Naive thymus-derived CD8-positive, alpha-beta T cell (primary cell): ENCODE data around the gene NTM. TPM values are rescaled to one million over a fixed set of nuclear protein-coding genes. Genes with fewer than 3 reads are reported as not detected.

Experiments
- ATAC-seq, 2 donors: fragments of 150-1000 bp; cut with Tn5 transposase in 1 of 2; sonication (Bioruptor Pico), chemical (Tn5 transposase) in 1 of 2; 1 replicate in 1 of 2; 2 replicates in 1 of 2; pipeline ENCODE4 v1.10.0; 2021; ENCODE audit warnings: mild to moderate bottlenecking in 2 of 2, moderate library complexity in 2 of 2
- POLR2A ChIA-PET: fragments of 350-600 bp; sonication (Branson Sonifier 250); formaldehyde crosslinking; loops from one replicate; lab custom pipeline; 2021; ENCODE audit warnings: antibody characterized with exemption; lab: Charles Lee
- DNase-seq, 10 donors: peaks; one replicate each; pipeline versions ENCODE4 v3.0.0 to v3.0.0-alpha.2; 2020 to 2022
- H3K27ac Mint-ChIP-seq, 10 donors: one replicate each; pipeline ENCODE4 v1.8.0; 2020 to 2022; ENCODE audit warnings: mild to moderate bottlenecking in 10 of 10, mixed read lengths in 10 of 10, moderate library complexity in 4 of 10, inconsistent platforms in 1 of 10
- H3K27me3 Mint-ChIP-seq, 5 donors: one replicate each; pipeline ENCODE4 v1.8.0; 2021 to 2022; ENCODE audit warnings: mixed read lengths in 5 of 5
- H3K36me3 Mint-ChIP-seq, 3 donors: one replicate each; pipeline ENCODE4 v1.8.0; 2020 to 2022; ENCODE audit warnings: mixed read lengths in 3 of 3, mild to moderate bottlenecking in 2 of 3, inconsistent platforms in 1 of 3
- H3K4me1 Mint-ChIP-seq, 4 donors: one replicate each; pipeline ENCODE4 v1.8.0; 2021 to 2022; ENCODE audit warnings: mixed read lengths in 4 of 4
- H3K4me3 Mint-ChIP-seq, 10 donors: one replicate each; pipeline ENCODE4 v1.8.0; 2020 to 2022; ENCODE audit warnings: mild to moderate bottlenecking in 10 of 10, mixed read lengths in 10 of 10, moderate library complexity in 6 of 10, inconsistent platforms in 1 of 10
- H3K9me3 Mint-ChIP-seq, 9 donors: one replicate each; pipeline ENCODE4 v1.8.0; 2020 to 2022; ENCODE audit warnings: mixed read lengths in 9 of 9, mild to moderate bottlenecking in 3 of 9, inconsistent platforms in 1 of 9, moderate library complexity in 1 of 9
- polyA plus RNA-seq, 3 donors: library from polyadenylated mRNA; unstranded; fragments of 300-500 nt; fragmentation: Illumina TruSeq; gene quantifications; one replicate each; pipeline ENCODE4 v1.2.3, GENCODE V29; 2021
- total RNA-seq, 8 experiments: library from RNA in 2 of 8; stranded (reverse) in 2 of 8; gene quantifications; one replicate each; pipeline ENCODE4 v1.2.3 and lab custom pipeline; 2021 to 2026

NTM gene
- total and polyA plus RNA-seq, 5 experiments from 2014 or later = not detected

DNA sequence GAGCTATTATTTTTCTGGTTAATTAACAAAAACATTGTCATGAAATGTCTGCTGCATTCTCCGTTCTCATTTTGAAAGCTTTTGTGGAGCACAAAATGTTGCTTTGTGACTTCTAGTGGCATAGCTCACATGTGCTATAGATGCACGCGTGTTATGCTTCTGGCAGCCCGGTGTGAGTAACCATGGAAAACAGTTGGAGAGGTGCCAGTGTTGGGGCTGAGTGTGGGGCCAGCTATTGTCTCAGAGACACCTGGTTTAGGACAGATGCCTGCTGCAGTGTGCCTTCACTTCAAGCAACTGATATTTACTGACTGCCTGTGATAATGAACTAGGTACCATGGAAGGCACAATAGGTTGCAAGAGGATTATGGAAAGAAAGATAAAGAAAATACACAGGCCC, 760.6 kb downstream of the NTM start:
- POLR2A ChIA-PET = no interaction called here
- ATAC-seq (no peak), DNase-seq (no peak)
- Mint-ChIP-seq H3K9me3 (no peaks in the 10 kb centered on the region), H3K27ac (no peak overlapping the region), H3K4me3 (no peak overlapping the region), H3K27me3 (peaks cover 0 to 7% (median 2%) of the 10 kb centered on the region in 5 donors), H3K4me1 (no peaks in the 10 kb centered on the region), H3K36me3 (no peaks in the 10 kb centered on the region)

DNA sequence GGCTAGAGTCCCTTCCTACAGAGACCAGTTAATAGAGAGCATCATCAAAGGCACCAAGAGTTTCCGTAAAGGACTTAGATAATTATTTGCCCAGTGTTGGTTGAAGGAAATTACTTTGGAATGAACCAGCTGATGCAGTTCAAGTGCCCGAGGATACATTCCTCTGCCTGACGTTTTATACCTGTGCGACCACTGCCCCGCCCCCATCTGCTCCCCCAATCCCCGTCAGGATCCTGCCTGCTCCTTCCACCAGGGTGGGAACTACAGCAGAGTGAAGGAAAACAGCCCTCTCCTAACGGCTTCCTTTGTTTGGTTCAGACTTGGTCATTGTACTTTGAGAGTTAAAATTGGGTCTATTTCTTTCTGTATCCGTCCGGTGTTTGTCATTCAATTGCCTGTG, 761.5 kb downstream of the NTM start:
- DNase-seq (no peak), ATAC-seq (no peak)
- Mint-ChIP-seq H3K9me3 (peaks cover 0 to 1% (median 0%) of the 10 kb centered on the region in 9 donors), H3K27me3 (peaks cover 0 to 12% (median 5%) of the 10 kb centered on the region in 5 donors), H3K36me3 (no peaks in the 10 kb centered on the region), H3K27ac (no peak overlapping the region), H3K4me1 (no peaks in the 10 kb centered on the region), H3K4me3 (no peak overlapping the region)
- POLR2A ChIA-PET = no interaction called here

DNA sequence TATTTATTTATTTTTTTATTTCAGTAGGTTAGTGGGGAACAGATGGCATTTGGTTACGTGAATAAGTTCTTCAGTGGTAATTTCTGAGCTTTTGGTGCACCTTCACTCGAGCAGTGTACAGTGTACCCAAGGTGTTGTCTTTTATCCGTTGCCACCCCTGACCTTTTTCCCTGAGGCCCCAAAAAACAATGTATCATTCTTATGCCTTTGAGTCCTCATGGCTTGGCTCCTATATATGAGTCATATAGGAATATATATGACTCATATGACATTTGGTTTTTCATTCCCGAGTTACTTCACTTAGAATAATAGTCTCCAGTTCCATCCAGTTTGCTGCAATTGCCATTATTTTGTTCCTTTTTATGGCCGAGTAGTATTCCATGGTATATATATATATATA, 763.9 kb downstream of the NTM start:
- POLR2A ChIA-PET = no interaction called here
- Mint-ChIP-seq H3K27ac (no peak overlapping the region), H3K9me3 (peaks cover 0 to 3% (median 0%) of the 10 kb centered on the region in 9 donors), H3K36me3 (no peaks in the 10 kb centered on the region), H3K27me3 (peaks cover 0 to 15% (median 4%) of the 10 kb centered on the region in 5 donors), H3K4me3 (no peak overlapping the region), H3K4me1 (no peaks in the 10 kb centered on the region)
- DNase-seq (no peak), ATAC-seq (no peak)

DNA sequence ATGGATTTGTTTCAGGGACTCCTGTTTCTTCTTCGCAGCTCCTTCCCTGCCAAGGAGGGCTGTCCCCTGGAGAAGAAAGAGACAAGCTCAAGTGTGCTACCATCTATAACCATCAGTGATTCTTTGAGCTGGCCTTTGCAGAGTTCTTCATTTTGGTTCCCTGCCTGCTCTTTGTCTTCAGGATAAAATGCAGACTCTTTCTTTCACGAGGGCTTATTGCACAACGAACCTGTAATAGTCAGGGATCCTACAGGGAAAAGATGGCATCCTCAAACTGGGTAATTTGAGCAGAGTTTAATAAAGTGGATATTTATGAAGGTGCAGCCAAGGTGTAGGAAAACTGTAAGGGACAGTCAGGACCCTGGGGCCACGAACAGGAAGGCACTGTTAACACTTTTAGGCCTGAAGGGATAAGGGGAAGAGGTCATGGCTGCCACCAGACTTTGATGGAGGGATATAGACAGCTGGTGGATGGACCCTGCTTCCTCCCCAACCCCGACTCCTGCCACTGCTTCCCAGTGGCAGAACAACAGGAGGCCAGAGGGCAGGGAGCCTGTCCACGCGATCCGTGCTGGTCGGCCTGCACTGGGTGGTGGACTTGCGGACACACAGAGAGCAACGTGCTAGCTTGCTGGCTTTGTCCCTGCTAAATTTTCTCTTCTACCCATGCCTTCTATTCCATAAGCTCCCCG, 767.0 kb downstream of the NTM start:
- Mint-ChIP-seq H3K4me1 (no peaks in the 10 kb centered on the region), H3K36me3 (no peaks in the 10 kb centered on the region), H3K27ac (no peak overlapping the region), H3K4me3 (no peak overlapping the region), H3K27me3 (peaks cover 0 to 12% (median 3%) of the 10 kb centered on the region in 5 donors), H3K9me3 (peaks cover 0 to 3% (median 0%) of the 10 kb centered on the region in 9 donors)
- DNase-seq = no peak
- no peak for ATAC-seq
- POLR2A ChIA-PET = no interaction called here

DNA sequence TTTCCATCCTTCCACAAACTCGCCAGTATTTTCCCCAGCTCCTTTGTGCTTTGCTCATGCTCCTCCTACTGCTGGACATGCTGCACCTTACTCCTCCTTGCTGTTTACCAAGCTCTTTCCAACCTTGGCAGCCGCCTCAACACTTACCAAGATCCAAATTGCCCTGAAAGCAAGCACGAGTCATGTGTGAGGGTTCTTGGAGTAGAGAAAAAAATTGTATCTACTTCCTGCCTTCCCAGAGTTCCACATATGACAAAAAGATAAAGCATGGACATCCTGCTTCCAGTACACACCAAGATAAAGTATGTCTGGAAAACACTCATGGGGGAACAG, 767.5 kb downstream of the NTM start:
- Mint-ChIP-seq H3K27ac (no peak overlapping the region), H3K4me3 (no peak overlapping the region), H3K27me3 (peaks cover 0 to 12% (median 3%) of the 10 kb centered on the region in 5 donors), H3K36me3 (no peaks in the 10 kb centered on the region), H3K9me3 (peaks cover 0 to 3% (median 0%) of the 10 kb centered on the region in 9 donors), H3K4me1 (no peaks in the 10 kb centered on the region)
- no peak for DNase-seq
- no peak for ATAC-seq
- POLR2A ChIA-PET = no interaction called here

DNA sequence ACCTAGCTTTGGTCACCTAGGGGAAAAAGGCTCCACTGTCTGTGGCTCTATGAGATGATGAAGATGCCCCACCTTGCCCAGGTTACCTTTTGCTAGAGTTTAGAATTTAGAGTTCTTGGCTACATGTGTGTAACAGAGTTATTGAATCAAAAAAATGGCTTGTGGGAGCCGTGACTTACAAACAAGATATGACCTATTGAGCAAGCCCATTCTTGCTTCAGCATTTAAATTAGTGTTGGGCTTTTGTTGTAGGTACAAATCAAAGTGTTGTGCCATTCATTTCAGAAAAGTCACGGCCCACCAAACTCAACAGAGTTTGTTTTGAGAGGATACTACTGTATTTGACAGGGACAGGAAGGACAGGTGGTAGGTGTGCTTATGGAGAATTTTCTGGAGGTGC, 768.8 kb downstream of the NTM start:
- H3K36me3 Mint-ChIP-seq = no peaks in the 10 kb centered on the region
- H3K27ac Mint-ChIP-seq = no peak overlapping the region
- POLR2A ChIA-PET = no interaction called here
- DNase-seq = no peak
- H3K4me3 Mint-ChIP-seq = no peak overlapping the region
- peaks cover 0 to 3% (median 0%) of the 10 kb centered on the region in 9 donors for H3K9me3 Mint-ChIP-seq
- no peak for ATAC-seq
- H3K4me1 Mint-ChIP-seq = no peaks in the 10 kb centered on the region
- peaks cover 0 to 12% (median 3%) of the 10 kb centered on the region in 5 donors for H3K27me3 Mint-ChIP-seq

DNA sequence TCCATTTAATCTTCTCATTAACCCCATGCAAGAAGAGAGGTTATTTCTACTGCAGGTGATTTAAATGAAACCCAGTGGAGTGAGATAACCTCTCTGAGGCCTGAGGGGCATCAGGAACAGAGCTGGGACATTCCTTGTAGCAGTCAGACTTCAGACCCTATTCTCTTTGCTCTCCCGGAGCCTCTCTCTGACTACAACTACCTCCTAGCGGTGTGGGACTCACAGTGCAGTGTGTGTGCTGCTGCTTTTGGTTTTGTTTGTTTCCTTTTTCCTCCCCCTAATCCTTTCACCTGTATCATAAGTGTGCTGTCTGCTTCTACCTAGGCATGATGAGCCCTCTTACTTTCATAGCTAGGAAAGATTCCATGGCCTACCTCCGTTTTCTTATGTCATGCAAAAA, 769.6 kb downstream of the NTM start:
- ATAC-seq = no peak
- Mint-ChIP-seq H3K36me3 (no peaks in the 10 kb centered on the region), H3K9me3 (peaks cover 0 to 3% (median 0%) of the 10 kb centered on the region in 9 donors), H3K27ac (no peak overlapping the region), H3K4me3 (no peak overlapping the region), H3K4me1 (no peaks in the 10 kb centered on the region), H3K27me3 (peaks cover 0 to 11% (median 3%) of the 10 kb centered on the region in 5 donors)
- DNase-seq = no peak
- POLR2A ChIA-PET = no interaction called here

DNA sequence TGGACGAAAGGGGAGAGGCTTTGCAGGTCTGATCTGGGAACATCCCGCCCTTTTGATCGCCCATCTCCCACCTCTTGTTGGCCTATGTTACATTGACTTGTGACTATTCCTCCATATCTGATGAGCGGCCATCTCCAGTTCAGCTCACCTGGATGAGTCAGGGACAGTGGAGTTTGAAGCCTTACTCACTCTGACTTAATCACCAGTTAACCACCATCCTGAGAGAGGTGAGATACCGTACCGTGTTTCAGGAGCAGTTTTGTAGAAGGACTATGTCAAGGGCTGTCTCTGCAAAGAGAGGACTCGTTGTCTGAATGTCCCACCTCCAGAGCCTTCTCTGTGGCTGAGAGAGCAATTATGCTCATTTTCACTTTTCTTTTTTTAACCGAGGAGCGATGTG, 771.7 kb downstream of the NTM start:
- H3K27ac Mint-ChIP-seq = no peak overlapping the region
- H3K4me3 Mint-ChIP-seq = no peak overlapping the region
- peaks cover 0 to 4% (median 0%) of the 10 kb centered on the region in 9 donors for H3K9me3 Mint-ChIP-seq
- ATAC-seq (no peak), DNase-seq (no peak)
- no peaks in the 10 kb centered on the region for H3K4me1 Mint-ChIP-seq
- H3K36me3 Mint-ChIP-seq = no peaks in the 10 kb centered on the region
- POLR2A ChIA-PET = no interaction called here
- H3K27me3 Mint-ChIP-seq = peaks cover 0 to 3% (median 2%) of the 10 kb centered on the region in 5 donors

DNA sequence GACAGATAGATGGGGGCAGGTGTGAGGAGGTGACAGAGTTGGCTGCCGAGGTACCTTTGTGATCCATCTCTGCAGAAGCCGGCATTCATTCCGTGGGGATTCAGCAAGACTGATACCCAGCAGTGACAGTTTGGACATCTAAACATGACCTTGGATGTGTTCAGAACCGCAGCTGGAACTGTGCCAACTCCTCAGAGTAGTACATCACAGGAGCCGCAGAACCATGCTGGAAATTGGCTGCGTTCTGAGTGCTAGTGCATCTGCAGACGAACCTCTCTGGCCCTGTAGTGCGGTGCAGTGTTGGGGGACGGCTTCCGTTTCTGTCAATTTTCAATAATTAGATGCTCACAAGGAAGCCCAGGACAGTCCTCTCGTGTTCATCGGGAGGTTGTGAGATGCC, 772.1 kb downstream of the NTM start:
- H3K4me1 Mint-ChIP-seq = no peaks in the 10 kb centered on the region
- H3K27ac Mint-ChIP-seq = no peak overlapping the region
- H3K4me3 Mint-ChIP-seq = no peak overlapping the region
- no peaks in the 10 kb centered on the region for H3K36me3 Mint-ChIP-seq
- H3K27me3 Mint-ChIP-seq = peaks cover 0 to 3% (median 2%) of the 10 kb centered on the region in 5 donors
- ATAC-seq (no peak), DNase-seq (no peak)
- POLR2A ChIA-PET = no interaction called here
- H3K9me3 Mint-ChIP-seq = peaks cover 0 to 7% (median 0%) of the 10 kb centered on the region in 9 donors

DNA sequence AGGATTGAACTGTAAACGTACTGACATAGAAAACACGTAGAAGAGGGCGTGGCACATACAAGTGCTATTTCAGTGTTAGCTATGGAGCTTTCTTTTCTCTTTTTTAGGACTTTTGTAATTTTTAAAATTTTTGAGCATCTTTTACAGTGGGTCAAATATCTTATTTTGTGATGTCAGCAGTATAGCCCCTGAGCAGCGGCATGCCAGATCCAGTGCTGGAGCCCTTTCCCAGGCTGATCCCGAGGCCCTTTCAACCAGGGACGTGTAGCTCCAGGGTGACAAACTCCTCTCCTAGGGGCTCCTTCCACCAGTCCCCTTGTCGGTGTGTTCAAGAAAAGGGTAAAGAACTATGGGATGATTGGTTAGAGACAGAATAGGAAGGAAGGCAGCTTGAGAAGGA, 777.0 kb downstream of the NTM start:
- DNase-seq = no peak
- no peak overlapping the region for H3K4me3 Mint-ChIP-seq

DNA sequence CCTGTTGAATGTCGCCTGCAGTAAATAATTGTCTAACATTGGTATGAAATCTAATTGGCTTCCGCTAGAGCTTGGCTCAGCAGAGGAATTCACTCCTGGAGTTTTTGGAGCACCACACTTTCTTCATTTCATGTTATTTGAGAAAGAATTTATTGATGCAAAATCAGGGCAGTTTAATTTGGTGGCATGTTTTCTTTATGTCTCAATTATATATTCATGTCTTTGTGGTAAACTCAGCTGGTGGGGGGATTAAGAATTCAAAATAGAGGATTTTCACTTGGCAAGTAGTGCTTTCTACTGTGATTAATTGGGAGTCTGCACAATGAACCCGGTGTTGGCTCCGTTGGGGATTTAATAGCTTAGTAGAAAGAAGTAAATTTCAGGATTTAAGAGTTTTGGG, 784.4 kb downstream of the NTM start:
- H3K36me3 Mint-ChIP-seq = no peaks in the 10 kb centered on the region
- no peak for DNase-seq
- peaks cover 0 to 12% (median 2%) of the 10 kb centered on the region in 5 donors for H3K27me3 Mint-ChIP-seq
- no peak overlapping the region for H3K4me3 Mint-ChIP-seq
- H3K9me3 Mint-ChIP-seq = peaks cover 0 to 29% (median 5%) of the 10 kb centered on the region in 9 donors
- POLR2A ChIA-PET = no interaction called here
- H3K27ac Mint-ChIP-seq = no peak overlapping the region
- H3K4me1 Mint-ChIP-seq = no peaks in the 10 kb centered on the region
- no peak for ATAC-seq

More for the DNA sequence above, 777.0 kb downstream of the NTM start:
- H3K27ac Mint-ChIP-seq = no peak overlapping the region
- POLR2A ChIA-PET = no interaction called here
- no peak for ATAC-seq
- H3K4me1 Mint-ChIP-seq = no peaks in the 10 kb centered on the region
- peaks cover 0 to 8% (median 0%) of the 10 kb centered on the region in 9 donors for H3K9me3 Mint-ChIP-seq
- H3K27me3 Mint-ChIP-seq = peaks cover 0 to 2% (median 0%) of the 10 kb centered on the region in 5 donors
- no peaks in the 10 kb centered on the region for H3K36me3 Mint-ChIP-seq

DNA sequence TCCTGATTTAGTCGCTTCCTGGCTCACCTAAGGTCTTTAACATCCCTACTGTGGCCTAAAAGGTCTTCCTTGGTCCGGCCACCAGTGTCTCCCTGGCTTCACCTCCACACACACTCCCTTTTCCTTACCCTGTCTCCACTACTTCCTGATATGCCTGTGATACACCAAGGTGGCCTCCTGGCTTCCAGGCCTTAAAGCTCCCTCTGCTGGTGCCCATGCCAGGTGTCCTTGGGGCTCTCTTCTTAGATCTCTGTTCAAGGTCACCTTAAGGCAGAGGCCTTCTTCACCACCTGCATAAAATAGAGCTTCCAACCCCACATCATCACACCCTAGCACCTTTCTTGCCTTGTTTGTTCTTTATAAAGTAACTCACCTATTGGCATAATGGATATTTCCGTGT, 787.7 kb downstream of the NTM start:
- Mint-ChIP-seq H3K27me3 (peaks cover 0 to 16% (median 0%) of the 10 kb centered on the region in 5 donors), H3K9me3 (peaks cover 0 to 29% (median 5%) of the 10 kb centered on the region in 9 donors), H3K36me3 (no peaks in the 10 kb centered on the region), H3K4me1 (no peaks in the 10 kb centered on the region), H3K4me3 (no peak overlapping the region), H3K27ac (no peak overlapping the region)
- POLR2A ChIA-PET = no interaction called here
- ATAC-seq = no peak
- no peak for DNase-seq

DNA sequence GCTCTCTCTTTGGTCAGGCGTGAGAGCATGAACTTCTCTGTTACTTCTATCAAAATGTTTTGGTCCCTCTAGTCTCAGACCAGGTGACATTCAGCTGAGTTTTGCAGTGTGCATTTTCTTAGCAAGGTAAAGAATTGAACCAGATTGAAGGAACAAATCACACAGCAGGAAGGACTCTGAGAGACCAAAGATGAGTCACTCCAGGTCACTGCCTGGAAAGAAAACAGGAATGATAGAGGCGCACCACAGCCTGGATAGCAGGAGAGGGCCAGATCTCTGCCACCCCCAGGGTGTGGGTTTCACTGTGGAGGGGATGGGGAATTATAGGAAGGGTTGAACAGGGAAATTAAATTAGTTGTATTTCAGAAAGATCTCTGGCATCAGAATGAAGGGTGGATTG, 788.3 kb downstream of the NTM start:
- Mint-ChIP-seq H3K36me3 (no peaks in the 10 kb centered on the region), H3K4me1 (no peaks in the 10 kb centered on the region), H3K27me3 (peaks cover 0 to 16% (median 0%) of the 10 kb centered on the region in 5 donors), H3K9me3 (peaks cover 0 to 26% (median 4%) of the 10 kb centered on the region in 9 donors), H3K27ac (no peak overlapping the region), H3K4me3 (no peak overlapping the region)
- no peak for DNase-seq
- POLR2A ChIA-PET = no interaction called here
- no peak for ATAC-seq
